GM19397 (cell line): ENCODE data around the gene RNU1-1.
"Not testable (repeated sequence)": the region's sequence is repeated elsewhere in the genome, so short reads cannot be mapped to it uniquely, and the experiment has no call there.

Source experiments
- ATAC-seq: cut with Tn5 transposase; IDR thresholded peaks from one replicate; pipeline ENCODE4 v1.9.1; 2021; ENCODE audit warnings: mild to moderate bottlenecking, moderate library complexity; ENCODE audit not compliant: unreplicated experiment

RNU1-1 gene

DNA sequence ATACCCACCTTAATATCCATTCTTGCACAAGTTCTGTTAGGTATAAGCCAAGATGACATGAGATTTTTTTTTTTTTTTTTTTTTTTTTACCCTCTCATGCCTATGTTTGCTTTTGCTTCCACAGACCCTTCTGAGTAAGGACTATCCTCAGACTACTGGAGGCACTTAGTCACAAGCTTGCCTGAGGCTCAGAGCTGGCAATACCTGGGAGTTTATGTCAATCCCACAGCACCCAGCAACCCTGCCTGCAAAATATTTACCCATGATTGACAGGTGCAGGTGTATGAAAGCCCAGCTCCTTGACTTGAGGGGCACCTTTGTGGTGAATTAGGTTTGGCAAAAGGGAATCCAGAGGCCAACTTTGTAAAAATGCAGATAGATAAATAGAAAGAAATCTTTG lies 11.7 kb upstream of the RNU1-1 start:
- ATAC-seq: not testable (repeated sequence)

GRCh38 chr1:16521679-16522078 lies 7.6 kb upstream of the RNU1-1 start:
- not testable (repeated sequence) for ATAC-seq

DNA sequence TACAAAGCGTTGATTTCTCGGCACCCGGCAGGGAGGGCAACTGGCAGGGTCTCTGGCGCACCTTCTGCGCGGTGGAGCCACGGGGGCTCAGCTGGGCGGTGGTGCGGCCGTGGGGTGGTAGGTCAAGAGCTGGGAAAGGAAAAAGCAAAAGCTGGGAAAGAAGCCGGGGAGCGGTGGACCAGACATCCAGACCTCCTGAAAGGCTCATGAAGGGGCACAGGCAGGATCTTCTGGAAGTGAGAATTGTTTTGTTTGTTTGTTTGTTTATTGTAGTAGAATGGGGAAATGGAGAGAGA lies 7.2 kb upstream of the RNU1-1 start:
- no peak for ATAC-seq

DNA sequence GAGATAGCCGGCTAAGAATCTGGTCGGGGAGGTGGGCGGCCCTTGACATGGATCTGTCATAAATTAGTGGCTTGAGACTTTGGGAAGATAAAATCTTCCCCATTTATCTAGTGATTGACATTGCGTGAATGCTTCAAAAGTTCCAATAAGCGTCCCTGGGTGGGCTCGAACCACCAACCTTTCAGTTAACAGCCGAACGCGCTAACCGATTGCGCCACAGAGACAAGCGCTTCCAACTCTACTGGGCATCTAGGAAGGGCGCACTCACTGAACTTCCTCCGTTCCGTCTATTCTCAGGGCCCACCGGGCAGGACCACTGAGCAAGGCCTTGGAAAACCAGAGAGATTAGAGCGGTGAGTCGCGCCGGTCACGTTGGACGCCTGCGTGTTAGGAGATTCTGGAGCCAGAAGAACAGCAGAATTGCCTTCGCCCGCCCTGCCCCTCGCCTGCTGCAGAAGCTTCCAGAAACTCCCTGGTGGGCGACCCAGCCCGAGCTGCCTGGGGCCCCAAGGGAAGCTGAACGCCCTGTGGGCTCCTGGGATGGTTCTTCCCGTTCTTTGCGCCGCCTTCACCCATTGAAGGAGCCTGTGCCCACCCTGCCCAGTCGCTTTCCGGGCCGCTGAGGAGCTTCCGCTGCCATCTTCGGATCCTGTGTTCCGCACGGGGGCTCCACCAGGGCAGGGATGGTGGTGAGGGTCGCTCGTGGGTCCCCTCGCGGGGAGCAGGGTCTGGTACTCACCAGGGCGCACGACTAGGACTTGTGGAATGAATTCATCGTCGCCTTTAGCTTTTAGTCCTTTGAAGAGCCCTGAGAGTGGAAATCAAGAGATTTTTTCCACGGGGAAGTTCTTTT lies 6.6 kb upstream of the RNU1-1 start:
- not testable (repeated sequence) for ATAC-seq

- ATAC-seq: not testable (repeated sequence)
These were observed 5.3 kb upstream of the RNU1-1 start for GRCh38 chr1:16519255-16519951.

DNA sequence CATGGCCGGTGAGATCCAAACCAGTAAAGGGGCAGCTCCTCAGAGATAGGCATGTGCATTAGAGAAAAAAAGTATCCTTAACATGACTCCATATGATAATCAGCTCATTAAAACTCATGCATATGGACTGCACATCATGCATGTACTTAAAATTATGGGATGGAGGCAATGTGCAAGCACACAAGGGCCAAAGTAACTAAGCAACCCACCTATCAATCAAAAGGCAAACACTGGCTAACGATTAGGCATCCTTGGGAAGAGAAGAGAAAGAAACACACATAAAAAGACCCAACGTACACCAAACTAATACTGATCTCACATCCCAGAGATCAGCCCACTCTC lies 4.8 kb upstream of the RNU1-1 start:
- ATAC-seq: not testable (repeated sequence)

DNA sequence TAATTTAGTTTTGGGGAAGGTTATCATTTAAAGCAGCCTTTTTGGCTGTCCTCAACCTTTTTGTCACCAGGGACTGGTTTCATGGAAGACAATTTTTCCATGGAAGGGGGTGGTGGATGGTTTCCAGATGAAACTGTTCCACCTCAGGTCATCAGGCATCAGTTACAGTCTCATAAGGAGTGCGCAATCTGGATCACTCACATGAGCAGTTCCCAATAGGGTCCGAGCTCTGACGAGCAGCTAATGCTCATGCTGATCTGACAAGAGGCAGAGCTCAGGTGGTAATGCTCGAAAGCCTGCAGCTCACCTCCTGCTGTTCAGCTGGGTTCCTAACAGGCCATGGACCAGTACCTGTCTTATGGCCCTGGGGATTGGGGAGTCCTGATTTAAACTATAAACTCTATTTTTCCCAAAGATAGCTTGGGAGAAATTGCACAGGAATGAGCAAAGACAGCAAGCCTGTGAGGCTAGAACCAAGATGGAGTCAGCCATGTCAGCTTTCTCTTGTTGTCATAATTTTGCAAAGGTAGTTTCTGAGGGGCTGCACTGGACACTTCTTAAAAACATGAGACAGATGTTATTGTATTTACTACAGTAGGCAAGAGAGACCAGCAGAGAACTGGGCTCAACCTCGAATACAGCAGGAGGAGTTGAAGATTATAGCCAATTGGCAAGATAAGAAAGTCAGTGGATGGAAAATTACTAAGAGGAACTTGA lies 2.8 kb upstream of the RNU1-1 start:
- not testable (repeated sequence) for ATAC-seq

GRCh38 chr1:16513412-16514106 lies 526 bp downstream of the RNU1-1 start:
- peak; percentile 86 for ATAC-seq

GRCh38 chr1:16512624-16513411 lies 1.3 kb downstream of the RNU1-1 start:
- ATAC-seq: not testable (repeated sequence)

GRCh38 chr1:16511926-16512325 lies 2.2 kb downstream of the RNU1-1 start:
- not testable (repeated sequence) for ATAC-seq

GRCh38 chr1:16508861-16509445 lies 5.1 kb downstream of the RNU1-1 start:
- not testable (repeated sequence) for ATAC-seq

DNA sequence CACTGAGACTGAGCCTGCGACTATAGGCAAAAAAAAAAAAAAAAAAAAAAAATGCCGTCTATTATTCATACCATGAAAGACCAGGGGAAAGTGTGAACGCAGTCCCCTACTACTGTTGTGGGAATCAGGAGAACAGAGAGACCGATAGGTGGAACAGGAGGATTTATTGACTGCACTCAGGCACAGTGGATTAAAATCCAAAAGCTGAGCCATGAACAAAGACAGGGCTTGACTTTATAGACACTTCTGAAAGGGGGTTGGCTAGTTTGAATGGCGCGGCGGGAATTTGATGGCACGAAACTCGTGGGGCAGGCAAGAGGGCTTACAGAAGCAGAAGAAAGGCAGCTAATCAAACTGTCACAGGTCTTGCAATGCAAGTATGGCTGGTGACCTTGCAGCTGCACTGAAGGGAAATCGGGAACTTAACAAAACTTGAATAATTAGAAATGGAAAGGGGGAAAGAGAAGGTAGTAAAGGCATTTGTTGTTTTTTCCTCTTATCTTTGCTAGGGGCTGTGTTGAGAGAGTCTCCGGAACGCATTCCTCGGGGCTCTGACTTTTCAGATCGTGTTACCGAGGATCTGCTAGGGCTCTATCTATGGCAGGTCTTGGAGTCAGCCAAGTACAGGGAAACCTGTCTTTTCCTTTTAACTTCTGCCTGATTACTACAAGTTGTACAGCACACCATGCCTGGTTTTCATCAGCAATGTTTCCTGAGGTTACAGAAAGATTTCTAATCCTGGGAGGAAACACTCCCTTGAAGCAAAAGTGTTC lies 7.5 kb downstream of the RNU1-1 start:
- ATAC-seq: not testable (repeated sequence)

GRCh38 chr1:16505870-16506269 lies 8.2 kb downstream of the RNU1-1 start:
- not testable (repeated sequence) for ATAC-seq

- ATAC-seq: no peak
These were observed 10.6 kb downstream of the RNU1-1 start for GRCh38 chr1:16503494-16503893.

GRCh38 chr1:16501446-16501845 lies 12.6 kb downstream of the RNU1-1 start:
- ATAC-seq: not testable (repeated sequence)

DNA sequence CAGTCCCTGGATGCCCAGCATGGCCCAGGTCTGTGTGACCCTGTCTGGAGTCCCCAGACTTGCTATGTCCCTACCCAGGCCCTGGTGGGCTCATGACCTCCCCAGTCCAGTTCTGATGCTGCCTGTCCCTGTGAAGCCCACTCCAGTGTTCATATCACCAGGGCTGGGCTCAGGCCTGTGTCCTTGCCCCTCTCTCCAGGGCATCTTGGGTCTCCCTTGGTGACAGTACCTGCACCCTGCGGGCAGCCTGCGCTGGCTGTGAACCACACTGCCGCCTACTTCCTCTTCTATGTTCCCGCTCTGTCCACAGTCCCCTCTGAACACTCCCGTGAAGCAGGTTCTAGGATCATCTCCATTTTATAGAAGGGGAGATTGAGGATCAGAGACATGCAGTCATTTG lies 13.1 kb downstream of the RNU1-1 start:
- not testable (repeated sequence) for ATAC-seq

GRCh38 chr1:16500466-16500865 lies 13.6 kb downstream of the RNU1-1 start:
- ATAC-seq: not testable (repeated sequence)

DNA sequence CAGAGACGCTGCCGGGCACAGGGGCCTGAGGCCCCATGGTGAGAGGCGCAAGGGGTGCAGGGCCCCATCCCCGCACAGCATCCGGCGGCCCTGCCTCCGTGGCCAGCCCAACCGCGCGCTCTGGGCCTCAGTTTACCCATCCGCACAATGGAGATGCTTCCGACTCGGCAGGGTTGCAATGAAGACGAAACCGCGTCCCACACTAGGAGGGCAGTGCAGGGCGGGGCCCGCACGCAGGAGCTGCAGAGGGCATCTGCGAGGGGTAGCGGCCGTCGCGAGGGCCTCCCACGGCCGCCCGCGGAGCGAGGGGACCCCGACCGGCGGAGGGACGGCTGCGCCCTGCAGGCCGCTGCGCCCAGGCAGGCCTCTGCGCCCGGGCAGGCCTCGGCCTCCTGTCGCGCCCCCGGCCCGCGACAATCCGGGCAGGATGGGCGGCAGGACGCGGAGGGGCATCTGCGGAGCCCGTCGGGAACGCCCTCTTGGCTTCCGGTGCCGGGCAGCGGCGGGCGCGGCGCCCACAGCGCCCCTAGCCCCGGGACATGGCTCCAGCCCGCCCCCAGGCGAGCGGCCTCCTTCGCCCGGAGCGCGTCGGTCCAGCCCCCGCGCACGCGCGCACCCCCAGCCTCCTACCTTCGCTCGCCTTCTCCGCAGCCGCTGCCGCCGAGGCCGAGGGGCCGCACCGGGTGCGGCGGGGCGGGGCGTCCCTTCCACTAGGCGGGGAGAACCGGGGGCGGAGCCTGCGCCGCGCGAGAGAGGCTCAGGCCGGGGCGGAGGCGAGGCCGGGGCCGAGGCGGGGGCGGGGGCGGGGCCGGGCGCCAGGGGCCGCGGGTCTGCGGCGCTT lies 15.3 kb downstream of the RNU1-1 start:
- peak; percentile 86 for ATAC-seq
